ENCODE measurements around the gene PTP4A1. TPM values are rescaled to one million over a fixed set of nuclear protein-coding genes. Genes with fewer than 3 reads are reported as not detected.

PTP4A1 gene
- polyA plus RNA-seq, 1 of the 3 experiments (the other 2 are of a cell fraction), result 12.5 TPM

DNA sequence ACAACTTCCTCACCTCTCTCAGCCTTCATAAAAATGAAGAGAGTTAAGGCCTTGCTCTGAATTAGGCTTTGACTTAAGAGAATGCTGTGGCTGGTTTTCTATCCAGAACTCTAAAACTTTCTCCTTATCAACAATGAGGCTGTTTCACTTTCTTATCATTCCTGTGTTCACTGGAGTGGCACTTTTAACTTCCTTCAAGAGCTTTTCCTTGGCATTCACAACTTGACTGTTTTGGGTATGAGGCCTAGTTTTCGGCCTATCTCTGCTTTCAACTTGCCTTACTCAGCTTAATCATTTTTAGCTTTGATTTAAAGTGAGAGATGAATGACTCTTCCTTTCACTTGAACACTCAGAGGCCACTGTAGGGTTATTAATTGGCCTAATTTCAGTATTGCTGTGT, 4.3 kb upstream of the PTP4A1 start:
- no peaks in the 10 kb centered on the region for H3K9me3 ChIP-seq
- H3K9ac ChIP-seq, result no peak overlapping the region
- no peak for DNase-seq
- no peak overlapping the region for H3K4me2 ChIP-seq
- no peaks in the 10 kb centered on the region for H3K27me3 ChIP-seq (ENCODE audit: insufficient read depth)
- peaks cover 0 to 5% of the 10 kb centered on the region in 2 experiments; a peak in 1 of 4 replicates for H3K4me1 ChIP-seq (ENCODE audit: control insufficient read depth in 1 of 2, insufficient read depth in 2 of 2, low read depth in 1 of 2, low read length in 1 of 2)
- peaks cover 6% of the 10 kb centered on the region for H3K79me2 ChIP-seq (ENCODE audit: insufficient read depth)
- H3K36me3 ChIP-seq (replicated peaks in 1 of 2; ENCODE audit: control insufficient read depth in 1 of 2, insufficient read depth in 2 of 2, low read length in 1 of 2), result no peaks in the 10 kb centered on the region
- H3K4me3 ChIP-seq (ENCODE audit: low read depth in 2 of 2, low read length in 1 of 2), result no peak overlapping the region
- POLR2A ChIA-PET, result no interaction called here
- H4K20me1 ChIP-seq (ENCODE audit: insufficient read depth), result no peaks in the 10 kb centered on the region
- H3F3A ChIP-seq (replicated peaks; ENCODE audit: insufficient read depth), result no peaks in the 10 kb centered on the region
- CTCF ChIA-PET, result interaction anchor here (0.6 kb wide), 1 partner anchor 244 kb away, joined by 3 read pairs; no protein-coding TSS in a partner anchor
- WGBS (ENCODE audit: low lambda C conversion rate), result 88% methylated on average over 1 of the region's 1 CpG
- no peaks in the 10 kb centered on the region for H3K9me2 ChIP-seq
- H2AFZ ChIP-seq (ENCODE audit: low read depth), result no peak overlapping the region
- no peak for TF ChIP-seq NRF1 (IDR thresholded peaks at IDR 0.05; ENCODE audit: low read depth, low read length)
- no peak for TF ChIP-seq GABPA (IDR thresholded peaks at IDR 0.05; ENCODE audit: low read depth)
- TF ChIP-seq, protein P1, sequence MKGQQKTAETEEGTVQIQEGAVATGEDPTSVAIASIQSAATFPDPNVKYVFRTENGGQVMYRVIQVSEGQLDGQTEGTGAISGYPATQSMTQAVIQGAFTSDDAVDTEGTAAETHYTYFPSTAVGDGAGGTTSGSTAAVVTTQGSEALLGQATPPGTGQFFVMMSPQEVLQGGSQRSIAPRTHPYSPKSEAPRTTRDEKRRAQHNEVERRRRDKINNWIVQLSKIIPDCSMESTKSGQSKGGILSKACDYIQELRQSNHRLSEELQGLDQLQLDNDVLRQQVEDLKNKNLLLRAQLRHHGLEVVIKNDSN (IDR thresholded peaks at IDR 0.05; ENCODE audit: borderline replicate concordance, low read depth), result no peak
- TF ChIP-seq RXRA (IDR thresholded peaks at IDR 0.05; ENCODE audit: borderline replicate concordance, low read depth), result no peak
- TF ChIP-seq CHD2 (IDR thresholded peaks at IDR 0.05; ENCODE audit: low read length, partially characterized antibody), result no peak
- TF ChIP-seq GATA2 (CRISPR knock-in tag; IDR thresholded peaks at IDR 0.05), result no peak
- TF ChIP-seq YY1 (IDR thresholded peaks at IDR 0.05; ENCODE audit: low read depth), result no peak
- TF ChIP-seq MEF2A (IDR thresholded peaks at IDR 0.05; ENCODE audit: borderline replicate concordance, low read depth), result no peak
- no peak for TF ChIP-seq EP300 (IDR thresholded peaks at IDR 0.05; ENCODE audit: borderline replicate concordance in 1 of 2, low read depth in 1 of 2, low read length in 1 of 2)
- TF ChIP-seq, protein P2, sequence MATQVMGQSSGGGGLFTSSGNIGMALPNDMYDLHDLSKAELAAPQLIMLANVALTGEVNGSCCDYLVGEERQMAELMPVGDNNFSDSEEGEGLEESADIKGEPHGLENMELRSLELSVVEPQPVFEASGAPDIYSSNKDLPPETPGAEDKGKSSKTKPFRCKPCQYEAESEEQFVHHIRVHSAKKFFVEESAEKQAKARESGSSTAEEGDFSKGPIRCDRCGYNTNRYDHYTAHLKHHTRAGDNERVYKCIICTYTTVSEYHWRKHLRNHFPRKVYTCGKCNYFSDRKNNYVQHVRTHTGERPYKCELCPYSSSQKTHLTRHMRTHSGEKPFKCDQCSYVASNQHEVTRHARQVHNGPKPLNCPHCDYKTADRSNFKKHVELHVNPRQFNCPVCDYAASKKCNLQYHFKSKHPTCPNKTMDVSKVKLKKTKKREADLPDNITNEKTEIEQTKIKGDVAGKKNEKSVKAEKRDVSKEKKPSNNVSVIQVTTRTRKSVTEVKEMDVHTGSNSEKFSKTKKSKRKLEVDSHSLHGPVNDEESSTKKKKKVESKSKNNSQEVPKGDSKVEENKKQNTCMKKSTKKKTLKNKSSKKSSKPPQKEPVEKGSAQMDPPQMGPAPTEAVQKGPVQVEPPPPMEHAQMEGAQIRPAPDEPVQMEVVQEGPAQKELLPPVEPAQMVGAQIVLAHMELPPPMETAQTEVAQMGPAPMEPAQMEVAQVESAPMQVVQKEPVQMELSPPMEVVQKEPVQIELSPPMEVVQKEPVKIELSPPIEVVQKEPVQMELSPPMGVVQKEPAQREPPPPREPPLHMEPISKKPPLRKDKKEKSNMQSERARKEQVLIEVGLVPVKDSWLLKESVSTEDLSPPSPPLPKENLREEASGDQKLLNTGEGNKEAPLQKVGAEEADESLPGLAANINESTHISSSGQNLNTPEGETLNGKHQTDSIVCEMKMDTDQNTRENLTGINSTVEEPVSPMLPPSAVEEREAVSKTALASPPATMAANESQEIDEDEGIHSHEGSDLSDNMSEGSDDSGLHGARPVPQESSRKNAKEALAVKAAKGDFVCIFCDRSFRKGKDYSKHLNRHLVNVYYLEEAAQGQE (IDR thresholded peaks at IDR 0.05; ENCODE audit: low read depth, low read length), result no peak
- no peak for TF ChIP-seq EZH2phosphoT487 (IDR thresholded peaks at IDR 0.05; ENCODE audit: borderline replicate concordance, low read depth)
- no peak for TF ChIP-seq SMC3 (IDR thresholded peaks at IDR 0.05; ENCODE audit: low read depth, low read length)
- no peak for TF ChIP-seq FOXM1 (IDR thresholded peaks at IDR 0.05; ENCODE audit: low read depth)
- no peak for TF ChIP-seq FOSL2 (IDR thresholded peaks at IDR 0.05; ENCODE audit: borderline replicate concordance, low read depth)
- TF ChIP-seq ELF1 (IDR thresholded peaks at IDR 0.05), result no peak
- TF ChIP-seq NFIC (IDR thresholded peaks at IDR 0.05; ENCODE audit: borderline replicate concordance), result no peak
- H3K27ac ChIP-seq (ENCODE audit: low read depth in 2 of 2, low read length in 1 of 2), result no peak overlapping the region

Measured in SK-N-SH (cell line).